SK-N-SH (cell line): ENCODE results near the gene TIAM1.

ENCODE experiments used
- CTCF ChIP-seq: fragments of 200-600 bp; sonication (generic); IDR thresholded peaks from 2 replicates; pipeline ENCODE4 v1.6.1; 2017; ENCODE audit warnings: antibody characterized with exemption, mild to moderate bottlenecking, moderate library complexity
- NRF1 ChIP-seq: IDR thresholded peaks from 2 replicates; pipeline ENCODE4 v1.6.1; 2012; ENCODE audit warnings: low read depth, mild to moderate bottlenecking, low read length

- TF ChIP-seq NRF1 = no peak
- TF ChIP-seq CTCF = no peak
Observed at GRCh38 chr21:31201548-31201947, 142.5 kb downstream of the TIAM1 start.
